Renal pelvis (tissue), 12 donors: ENCODE results near the gene C13orf42. TPM values are rescaled to one million over a fixed set of nuclear protein-coding genes. Genes with fewer than 3 reads are reported as not detected.

Experiments
- DNase-seq: peaks from one replicate; pipeline ENCODE4 v3.0.0-alpha.2; 2013
- long read RNA-seq, 16 experiments: transcript quantifications; one replicate each; lab custom pipeline, GENCODE V29; 2026
- polyA plus RNA-seq, 3 donors: library from polyadenylated mRNA; unstranded; fragments of 120-200 nt; gene quantifications; one replicate each; pipeline ENCODE4 v1.2.1, GENCODE V29; 2013; ENCODE audit not compliant: insufficient read length in 3 of 3

C13orf42 gene
- polyA plus RNA-seq = under 1 TPM; 0.31 to 0.41 (median 0.31) TPM
- long read RNA-seq, donor 1 = 0 reads
- long read RNA-seq, donor 2 = 0 reads
- long read RNA-seq, donor 3 = 0 reads
- long read RNA-seq, donor 4 = 0 reads
- long read RNA-seq, donor 5 = 0 reads
- long read RNA-seq, donor 6 = 0 reads
- long read RNA-seq, donor 7 = 0 reads
- long read RNA-seq, donor 8 = 0 reads
- long read RNA-seq, donor 9 = 0 reads
- long read RNA-seq, donor 10 = 0 reads
- long read RNA-seq, donor 11 = 0 reads
- long read RNA-seq, donor 12 = 0 reads
- long read RNA-seq, donor 13 = 0 reads
- long read RNA-seq, donor 14 = 0 reads
- long read RNA-seq, donor 15 = 0 reads
- long read RNA-seq, donor 16 = 0 reads

DNA sequence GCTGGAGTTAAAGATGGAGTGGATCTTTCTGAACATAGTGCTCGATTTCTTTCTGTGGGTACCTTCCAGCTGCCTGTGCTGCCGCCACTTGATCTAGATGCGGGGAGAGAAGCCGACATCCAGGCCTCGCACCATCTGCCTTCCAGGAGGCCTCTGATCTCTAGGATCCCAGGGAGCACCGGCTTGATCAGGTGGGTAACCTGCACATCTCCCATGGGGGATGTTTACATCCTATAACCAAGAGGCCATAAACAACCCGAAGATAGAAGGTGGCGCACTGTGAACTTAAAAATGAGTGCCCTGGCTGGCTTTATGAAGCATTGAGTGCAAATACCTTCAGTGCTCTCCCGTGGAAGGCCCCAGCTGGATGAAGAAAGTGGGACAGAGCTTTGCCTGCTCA lies at the start of gene C13orf42:
C13orf42 (minus strand) TSS at position 101 of the 400 bp plus-strand sequence; CDS start at position 36, 65 bp downstream.
- no peak for DNase-seq

DNA sequence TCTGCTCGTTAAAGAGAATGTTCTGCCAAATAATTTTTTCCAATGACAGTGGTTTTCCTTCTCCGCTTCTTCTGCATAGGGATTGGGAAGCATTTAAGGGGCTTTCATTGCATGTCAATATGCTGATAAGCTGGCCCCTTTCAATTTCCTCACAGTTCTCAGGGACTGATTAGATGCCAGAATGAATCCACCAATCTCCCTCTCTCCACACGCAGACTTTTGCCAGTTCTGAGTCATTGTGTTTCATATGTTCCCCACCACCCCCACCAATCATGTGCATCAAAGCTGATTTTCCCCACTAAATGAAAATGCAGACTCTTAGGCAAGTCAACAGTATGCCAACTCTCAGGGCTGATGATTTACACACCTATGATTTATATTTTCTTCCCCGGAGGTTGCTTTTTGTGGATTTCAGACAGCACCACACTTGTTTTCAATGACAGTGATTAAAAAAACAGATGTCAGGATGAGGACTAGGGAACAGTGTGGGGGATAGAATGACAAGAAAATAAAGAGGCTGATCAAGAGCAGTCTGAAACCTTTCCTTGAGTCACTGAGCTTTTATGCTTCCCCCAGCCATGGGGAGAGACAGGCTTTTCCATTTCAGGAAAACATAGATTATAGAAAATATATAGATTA lies 47.9 kb upstream of the C13orf42 start:
- no peak for DNase-seq

DNA sequence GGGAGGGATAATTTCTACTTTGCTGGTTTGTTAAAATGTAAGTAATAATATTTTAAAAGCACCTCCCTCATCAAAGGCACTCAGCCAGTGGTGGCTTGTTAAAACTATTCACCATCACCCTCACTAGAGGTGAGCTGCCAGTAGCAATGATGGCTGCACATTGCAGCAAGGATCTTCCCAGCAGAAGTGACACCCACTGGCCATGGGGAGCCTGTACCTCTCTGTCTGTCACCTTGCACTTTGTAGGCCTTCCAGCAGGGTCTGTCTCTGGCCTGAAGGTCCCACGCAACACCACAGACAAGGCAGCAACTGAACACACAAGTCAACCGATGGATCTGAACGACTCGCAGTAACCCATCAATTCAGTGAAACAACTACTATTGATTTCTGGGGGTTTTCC lies 47.3 kb upstream of the C13orf42 start:
- DNase-seq = no peak

DNA sequence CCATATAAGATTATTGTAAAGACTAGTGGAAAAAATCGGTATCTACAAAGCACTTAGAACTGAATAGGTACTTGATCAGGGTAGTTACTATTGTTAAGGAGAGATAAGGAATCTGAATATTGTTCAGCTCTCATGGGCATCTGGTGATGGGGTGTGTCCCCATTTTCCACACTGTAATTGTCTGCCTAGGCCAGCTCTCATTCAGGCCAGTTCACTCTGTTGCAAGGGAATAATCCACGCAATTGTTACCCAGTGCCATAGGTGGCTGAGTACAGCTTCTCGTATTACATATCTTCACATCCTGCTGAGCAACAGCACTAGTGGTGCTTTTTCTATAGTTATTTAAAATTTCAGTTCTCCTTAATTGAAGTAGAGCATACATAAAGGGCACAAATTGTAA lies 45.6 kb upstream of the C13orf42 start:
- no peak for DNase-seq

DNA sequence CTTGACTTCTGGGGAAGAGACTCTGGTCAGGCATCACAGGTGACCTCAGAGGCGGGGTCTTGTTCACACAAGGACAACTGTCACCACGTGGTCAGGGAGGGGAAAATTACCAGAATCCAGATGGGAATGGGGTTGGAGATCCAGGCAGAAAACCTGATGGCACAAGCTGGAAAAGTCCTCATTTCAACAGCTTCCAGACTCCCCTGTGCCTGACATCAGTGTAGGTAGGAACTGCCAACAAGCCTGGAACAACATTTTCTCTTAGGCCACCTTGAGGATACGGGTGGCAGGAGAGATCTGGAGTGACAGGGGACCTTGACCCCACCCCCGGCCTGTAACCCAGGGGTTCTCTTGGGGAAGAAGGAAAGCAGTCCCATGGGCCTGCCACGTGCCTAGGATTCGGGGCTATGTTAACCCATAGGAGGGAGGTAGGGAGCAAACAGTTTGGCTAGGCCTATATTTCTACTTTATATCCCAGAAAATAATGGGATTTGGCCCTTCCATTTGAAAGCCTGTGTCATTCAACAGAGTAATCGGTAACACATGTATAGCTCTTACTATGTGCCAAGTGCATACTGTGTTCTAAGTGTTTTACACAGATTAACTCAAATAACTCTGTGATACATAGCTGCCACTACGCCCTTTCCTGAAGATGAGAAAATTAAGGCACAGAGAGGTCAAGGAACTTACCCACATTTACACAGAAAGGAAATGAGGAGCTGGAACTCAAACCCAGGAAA lies 44.9 kb upstream of the C13orf42 start:
- no peak for DNase-seq

GRCh38 chr13:51155161-51155560 lies 44.1 kb upstream of the C13orf42 start:
- DNase-seq = no peak

DNA sequence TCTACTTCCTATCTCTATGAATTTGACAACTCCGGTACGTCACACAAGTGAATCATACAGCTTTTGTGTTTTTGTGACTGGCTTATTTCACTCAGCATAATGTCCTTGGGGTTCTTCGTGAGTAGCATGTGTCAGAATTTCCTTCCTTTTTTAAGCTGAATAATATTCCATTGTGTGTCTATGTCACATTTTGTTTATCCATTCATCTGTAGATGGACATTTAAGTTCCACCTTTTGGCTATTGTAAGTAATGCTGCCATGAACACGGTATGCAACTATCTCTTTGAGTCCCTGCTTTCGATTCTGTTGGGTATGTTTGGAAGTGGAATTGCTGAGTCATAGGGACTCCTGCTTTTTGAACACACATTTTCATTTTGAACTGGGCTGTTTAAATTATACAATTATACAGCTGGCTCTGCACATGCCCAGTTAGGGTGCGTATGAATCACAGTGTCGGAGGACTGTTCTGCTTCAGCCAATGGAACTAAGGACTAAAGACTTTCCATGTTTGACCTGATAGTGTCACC lies 43.0 kb upstream of the C13orf42 start:
- DNase-seq = no peak

DNA sequence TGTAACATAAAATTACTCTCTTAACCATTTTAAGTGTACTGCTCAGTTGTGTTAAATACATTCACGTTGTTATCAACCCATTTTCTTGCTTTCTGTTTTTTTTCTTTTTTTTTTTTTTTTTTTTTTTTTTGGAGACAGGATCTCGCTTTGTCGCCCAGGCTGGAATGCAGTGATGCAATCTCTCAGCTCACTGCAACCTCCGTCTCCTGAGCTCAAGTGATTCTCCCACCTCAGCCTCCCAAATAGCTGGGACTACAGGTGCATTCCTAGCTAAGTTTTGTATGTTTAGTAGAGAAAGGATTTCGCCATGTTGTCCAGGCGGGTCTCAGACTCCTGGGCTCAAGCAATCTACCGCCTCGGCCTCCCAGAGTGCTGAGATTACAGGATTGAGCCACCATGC lies 42.5 kb upstream of the C13orf42 start:
- DNase-seq = no peak

- no peak for DNase-seq
These were observed 41.6 kb upstream of the C13orf42 start for GRCh38 chr13:51152701-51153100.

DNA sequence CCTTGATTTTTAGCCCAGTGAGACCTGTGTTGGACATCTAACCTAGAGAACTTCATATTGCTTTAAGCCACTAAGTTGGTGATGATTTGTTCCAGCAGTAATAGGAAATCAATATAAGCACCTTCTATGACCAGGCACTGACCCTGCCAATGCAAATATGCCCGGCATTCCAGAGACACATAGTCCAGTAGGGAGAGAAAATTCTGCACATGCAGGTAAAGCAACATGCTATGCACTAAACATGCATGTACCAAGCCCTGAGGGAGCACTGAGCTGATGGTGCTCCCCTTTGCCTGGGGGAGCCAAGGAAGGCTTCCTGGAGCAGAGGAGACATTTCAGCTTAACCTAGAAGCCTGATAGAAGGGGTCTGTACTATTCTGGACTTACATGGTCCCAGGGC lies 40.4 kb upstream of the C13orf42 start:
- no peak for DNase-seq

DNA sequence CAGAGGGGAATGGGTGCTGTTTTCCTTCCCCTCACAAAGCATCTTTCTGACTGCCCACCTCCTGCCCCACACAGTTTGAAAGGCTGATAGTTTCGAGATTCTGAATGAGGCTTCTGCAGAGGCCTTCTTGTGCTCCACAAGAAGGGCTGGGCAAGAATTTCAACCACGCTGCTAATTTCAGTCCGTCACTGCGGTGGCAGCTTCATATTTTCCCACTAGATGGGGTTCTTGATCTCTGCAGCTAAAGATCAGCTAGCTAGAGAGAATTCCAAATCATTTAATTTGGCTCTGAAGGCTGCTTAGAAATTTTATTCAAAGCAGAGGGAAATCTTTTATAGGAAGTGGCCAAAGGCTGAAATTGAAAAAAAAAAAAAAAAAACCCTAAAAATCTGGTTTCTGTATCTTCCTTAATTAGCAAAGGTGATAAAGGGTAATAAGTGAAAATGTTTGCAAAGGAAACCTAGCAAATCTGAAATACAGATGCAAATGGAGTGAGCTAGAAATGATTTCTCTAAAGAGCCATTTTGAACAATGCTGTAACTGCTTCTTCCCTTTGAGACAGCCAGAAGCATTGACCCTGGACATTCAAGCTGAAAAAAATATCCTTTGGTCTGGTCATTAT lies 38.0 kb upstream of the C13orf42 start:
- DNase-seq = peak; percentile 67

GRCh38 chr13:51148223-51148951 lies 37.3 kb upstream of the C13orf42 start:
- no peak for DNase-seq

DNA sequence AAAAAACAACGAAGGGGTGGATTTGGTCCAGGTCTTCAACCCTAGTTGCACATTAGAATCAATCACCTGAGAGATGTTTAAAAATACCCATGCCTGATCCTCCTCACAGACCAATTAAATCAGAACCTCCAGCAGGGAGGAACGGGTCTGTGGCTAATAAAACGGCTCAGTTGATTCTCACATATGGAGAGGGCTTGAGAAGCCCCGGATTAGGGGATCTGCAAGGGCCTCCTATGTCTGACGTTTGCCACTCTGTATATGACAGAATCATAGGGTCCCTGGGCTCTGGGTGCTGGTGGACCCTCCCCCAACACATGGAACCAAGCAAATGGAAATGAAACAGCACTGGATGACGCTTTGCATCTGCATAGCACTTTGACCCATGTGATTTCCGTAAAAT lies 36.7 kb upstream of the C13orf42 start:
- DNase-seq = no peak

DNA sequence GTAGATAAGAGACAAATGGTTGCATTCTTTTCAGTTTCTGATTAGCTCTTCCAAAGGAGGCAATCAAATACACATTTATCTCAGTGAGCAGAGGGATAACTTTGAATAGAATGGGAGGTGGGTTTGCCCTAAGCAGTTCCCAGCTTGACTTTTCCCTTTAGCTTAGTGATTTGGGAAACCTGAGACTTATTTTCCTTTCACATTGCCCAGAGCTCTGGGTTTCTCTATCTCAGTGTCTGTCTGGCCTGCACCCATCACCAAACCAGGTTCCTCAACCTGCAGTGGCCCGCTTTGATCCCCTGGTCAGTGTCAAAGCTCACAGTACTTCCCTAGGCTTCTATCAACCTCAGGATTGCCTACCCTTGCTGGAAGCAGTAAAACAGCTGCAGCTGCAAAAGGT lies 35.6 kb upstream of the C13orf42 start:
- DNase-seq = no peak

DNA sequence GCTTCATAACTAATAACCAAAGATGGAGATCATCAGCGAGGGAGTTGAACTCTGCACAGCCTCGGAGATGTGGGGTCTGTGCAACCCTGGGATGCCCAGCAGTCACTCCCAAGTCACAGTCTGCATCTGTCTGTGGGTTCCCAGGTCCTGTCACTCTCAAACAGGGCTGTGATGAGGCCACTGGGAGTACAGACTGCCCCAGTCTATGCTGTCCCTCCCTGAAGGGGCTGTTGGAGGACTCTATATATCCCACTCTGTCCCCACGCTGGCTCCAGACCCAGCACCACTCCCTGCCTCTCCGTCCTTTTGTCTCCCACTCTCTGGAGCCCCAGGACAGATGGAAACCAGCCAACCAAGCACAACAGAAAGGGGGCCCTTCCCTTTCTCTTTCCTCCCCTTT lies 26.2 kb upstream of the C13orf42 start:
- no peak for DNase-seq

DNA sequence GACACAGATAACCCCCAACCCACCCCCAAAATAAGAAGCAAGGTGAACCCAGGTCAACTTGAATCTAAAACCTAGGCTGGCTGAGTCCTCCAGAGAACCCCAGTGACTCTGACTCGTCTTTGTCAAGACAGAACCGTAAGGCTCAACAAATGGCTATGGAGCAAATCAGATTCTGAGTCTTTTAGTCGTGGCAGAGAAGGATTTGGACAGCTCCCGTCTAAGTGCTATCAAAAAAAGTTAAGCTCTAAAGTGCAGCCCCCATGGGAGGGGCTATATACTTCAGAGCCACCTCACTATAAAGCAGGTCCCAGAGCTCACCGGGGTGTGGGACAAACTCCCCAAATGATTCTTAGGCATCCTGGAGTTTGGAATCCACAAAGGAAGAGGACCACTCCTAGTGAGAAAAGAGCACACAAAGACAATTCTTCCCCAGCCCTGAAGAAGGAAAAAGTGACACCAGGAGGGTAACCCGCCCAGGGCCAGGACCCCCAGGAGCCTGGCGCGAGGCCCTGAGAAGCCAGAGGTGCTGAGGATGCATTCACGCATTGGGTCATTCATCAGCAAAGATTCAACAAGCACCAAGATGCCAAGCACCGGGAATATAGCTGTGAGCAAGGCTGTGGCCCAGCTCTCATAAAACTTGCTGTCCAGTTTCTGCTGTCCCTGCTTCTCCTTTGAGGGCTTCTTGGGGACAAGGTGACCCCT lies 25.4 kb upstream of the C13orf42 start:
- DNase-seq = no peak

DNA sequence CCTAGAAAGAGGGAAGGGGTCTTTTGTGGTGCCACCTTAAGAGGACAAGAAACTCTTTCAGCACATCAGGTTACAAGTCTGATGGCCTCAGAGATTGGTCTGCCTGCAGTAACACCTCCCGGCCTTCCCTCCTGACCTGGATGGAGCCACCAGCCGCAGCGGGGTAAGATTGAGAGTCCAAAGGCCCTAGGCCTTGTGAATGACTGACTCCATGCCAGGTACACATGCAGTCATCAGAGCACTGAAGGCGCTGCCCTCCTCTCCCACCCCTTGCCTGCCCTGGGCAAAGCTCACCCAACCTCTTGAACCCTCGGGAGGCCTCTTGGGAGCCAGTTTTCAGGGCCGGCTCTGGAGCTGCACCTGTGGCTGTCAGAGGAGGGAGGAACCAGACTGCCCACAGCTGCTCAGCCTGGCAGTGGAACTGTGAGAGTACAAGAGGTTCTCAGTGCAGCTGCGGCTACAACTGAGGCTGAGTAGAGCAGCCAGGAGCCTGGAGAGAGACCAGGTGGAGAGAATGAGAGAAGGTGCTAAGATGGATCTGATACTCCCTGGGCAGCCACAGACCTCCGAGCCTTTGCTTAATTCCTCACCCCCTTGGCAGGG lies 23.8 kb upstream of the C13orf42 start:
- DNase-seq = no peak

DNA sequence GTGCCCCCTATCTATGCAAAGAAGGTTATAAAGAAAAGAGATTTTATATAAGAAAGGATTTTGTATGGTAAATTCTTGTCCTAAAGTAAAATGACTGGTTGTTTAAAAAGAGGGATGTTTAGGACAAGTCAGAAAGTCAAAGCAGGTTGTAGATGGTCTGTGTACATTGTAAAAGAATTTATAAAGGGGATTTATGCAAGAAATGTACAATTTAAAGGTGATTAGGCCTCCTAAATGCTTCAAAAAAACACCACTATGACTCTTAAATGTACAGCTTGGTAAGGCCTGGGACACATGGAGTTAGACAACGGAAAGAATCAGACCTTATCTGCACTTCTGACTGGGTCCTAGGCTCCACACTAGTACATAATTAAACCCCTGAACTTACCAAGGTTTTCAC lies 19.3 kb upstream of the C13orf42 start:
- no peak for DNase-seq

DNA sequence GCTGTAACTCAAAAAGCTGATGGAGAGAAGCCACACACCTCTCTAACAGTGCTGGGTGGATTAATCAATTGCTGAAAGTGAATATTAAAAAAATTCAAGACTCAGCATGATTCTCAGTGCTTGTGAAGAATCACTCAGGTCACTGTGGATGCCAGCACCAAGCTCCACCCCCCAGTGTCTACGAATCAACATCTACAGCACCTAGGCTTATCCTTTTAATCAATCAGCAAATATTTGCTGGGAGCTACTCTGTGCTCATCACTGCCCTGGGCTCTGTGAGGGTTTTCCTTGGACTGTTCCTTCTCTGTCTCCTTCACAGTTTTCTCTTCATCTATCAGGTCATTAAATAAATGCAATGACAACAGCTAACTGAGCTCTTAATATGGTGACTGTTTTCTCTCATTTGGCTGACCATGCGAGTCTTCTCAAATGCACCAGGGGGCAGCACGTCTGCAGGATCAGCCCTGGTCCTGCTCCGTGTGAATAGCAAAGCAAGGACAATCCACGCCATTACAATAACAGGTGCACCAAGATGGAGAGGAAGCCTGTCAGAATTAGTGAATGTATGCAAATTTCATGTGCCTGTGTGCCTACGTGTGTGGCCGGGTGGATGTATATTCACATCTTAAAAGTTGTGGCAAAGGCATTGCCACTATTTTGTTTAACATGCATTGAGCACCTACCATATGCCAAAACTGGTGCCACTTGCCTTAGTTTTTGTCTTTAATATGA lies 14.6 kb upstream of the C13orf42 start:
- DNase-seq = peak; percentile 51
